Neural cell (in vitro differentiated cells): Measurements from ENCODE around the gene TNNT3. TPM values are rescaled to one million over a fixed set of nuclear protein-coding genes. Genes with fewer than 3 reads are reported as not detected.

ENCODE experiments used
- H2AFZ ChIP-seq: fragments of 200-600, 300-800 bp; sonication (generic), shearing (Covaris generic); 2 replicates; pipeline ENCODE4 v1.6.0; 2014; ENCODE audit warnings: low read depth, mild to moderate bottlenecking, antibody characterized with exemption, low read length, moderate library complexity
- H3F3A ChIP-seq: fragments of 200-600 bp; shearing (Covaris generic); 2 replicates; pipeline ENCODE4 v1.6.1; 2016; ENCODE audit warnings: mild to moderate bottlenecking, moderate library complexity, mixed read lengths, antibody characterized with exemption, low read length; ENCODE audit not compliant: insufficient read depth, poor library complexity, severe bottlenecking
- H3K27ac ChIP-seq: fragments of 200-600, 300-800 bp; sonication (generic), shearing (Covaris generic); 2 replicates; pipeline ENCODE4 v1.5.1; 2014; ENCODE audit warnings: mild to moderate bottlenecking, low read length, moderate library complexity
- H3K27me3 ChIP-seq: fragments of 300-800, 200-600 bp; sonication (generic), shearing (Covaris generic); 2 replicates; pipeline ENCODE4 v1.6.0; 2014; ENCODE audit warnings: mild to moderate bottlenecking, low read depth, low read length, moderate library complexity; ENCODE audit not compliant: insufficient read depth
- H3K36me3 ChIP-seq: fragments of 300-800, 200-600 bp; sonication (generic), shearing (Covaris generic); 2 replicates; pipeline ENCODE4 v1.5.1; 2014; ENCODE audit warnings: mild to moderate bottlenecking, antibody characterized with exemption, low read length, moderate library complexity; ENCODE audit not compliant: insufficient read depth
- H3K4me2 ChIP-seq: fragments of 300-800, 200-600 bp; sonication (generic), shearing (Covaris generic); 2 replicates; pipeline ENCODE4 v1.6.0; 2014; ENCODE audit warnings: mild to moderate bottlenecking, low read length
- H3K4me3 ChIP-seq: fragments of 300-800, 200-600 bp; sonication (generic), shearing (Covaris generic); 2 replicates; pipeline ENCODE4 v1.5.1; 2014; ENCODE audit warnings: mild to moderate bottlenecking, low read length, moderate library complexity
- H3K79me2 ChIP-seq: fragments of 200-600 bp; shearing (Covaris generic); replicated peaks from 2 replicates; pipeline ENCODE4 v1.6.0; 2014; ENCODE audit warnings: mild to moderate bottlenecking, low read length, moderate library complexity; ENCODE audit not compliant: insufficient read depth
- H3K9ac ChIP-seq: fragments of 300-800, 200-600 bp; sonication (generic), shearing (Covaris generic); 2 replicates; pipeline ENCODE4 v1.6.1; 2016; ENCODE audit warnings: mild to moderate bottlenecking, low read length, mixed read lengths
- H3K9me2 ChIP-seq: fragments of 200-600 bp; shearing (Covaris generic); 2 replicates; pipeline ENCODE4 v1.6.1; 2016; ENCODE audit warnings: mild to moderate bottlenecking, low read length, mixed read lengths; ENCODE audit not compliant: insufficient read depth
- H3K9me3 ChIP-seq: fragments of 200-600, 300-800 bp; sonication (generic), shearing (Covaris generic); 2 replicates; pipeline ENCODE4 v1.6.1; 2016; ENCODE audit warnings: mild to moderate bottlenecking, mixed run types, low read length, moderate library complexity, mixed read lengths
- H4K20me1 ChIP-seq: fragments of 200-600 bp; shearing (Covaris generic); 2 replicates; pipeline ENCODE4 v1.6.1; 2016; ENCODE audit warnings: mild to moderate bottlenecking, mixed run types; ENCODE audit not compliant: insufficient read depth
- EP300 ChIP-seq: fragments of 450-650 bp; conservative IDR thresholded peaks from 2 replicates; pipeline ENCODE4 v1.6.1; 2014; ENCODE audit warnings: antibody characterized with exemption, mild to moderate bottlenecking, moderate library complexity; ENCODE audit not compliant: poor library complexity, severe bottlenecking
- EZH2 ChIP-seq: fragments of 200-600, 300-800 bp; shearing (Covaris generic), sonication (generic); IDR thresholded peaks from 2 replicates; pipeline ENCODE4 v1.6.1; 2014; ENCODE audit warnings: antibody characterized with exemption, low read length, borderline replicate concordance, mild to moderate bottlenecking; ENCODE audit not compliant: insufficient read depth, poor library complexity, severe bottlenecking
- MXI1 ChIP-seq: fragments of 450-650 bp; conservative IDR thresholded peaks from 2 replicates; pipeline ENCODE4 v1.6.1; 2014; ENCODE audit warnings: antibody characterized with exemption, mild to moderate bottlenecking; ENCODE audit not compliant: poor library complexity, severe bottlenecking
- POLR2AphosphoS5 ChIP-seq: IDR thresholded peaks from 2 replicates; pipeline ENCODE4 v1.6.1; 2012
- RAD21 ChIP-seq: fragments of 450-650 bp; conservative IDR thresholded peaks from 2 replicates; pipeline ENCODE4 v1.6.1; 2014; ENCODE audit warnings: antibody characterized with exemption, mild to moderate bottlenecking, moderate library complexity
- REST ChIP-seq: IDR thresholded peaks from 2 replicates; pipeline ENCODE4 v1.6.1; 2012; ENCODE audit warnings: borderline replicate concordance
- SMC3 ChIP-seq: fragments of 450-650 bp; conservative IDR thresholded peaks from 2 replicates; pipeline ENCODE4 v1.6.1; 2014; ENCODE audit warnings: antibody characterized with exemption, mild to moderate bottlenecking, moderate library complexity; ENCODE audit not compliant: poor library complexity
- TAF1 ChIP-seq: IDR thresholded peaks from 2 replicates; pipeline ENCODE4 v1.6.1; 2012; ENCODE audit warnings: low read depth
- polyA plus RNA-seq: library from polyadenylated mRNA; depleted of rRNA; stranded (reverse); fragments of >200 nt; gene quantifications from 2 replicates; pipeline ENCODE4 v1.2.3, GENCODE V29; 2014
- TF ChIP-seq, protein P1 (sequence below): fragments of 450-650 bp; IDR thresholded peaks from 2 replicates; pipeline ENCODE4 v1.5.1; 2014; ENCODE audit warnings: antibody characterized with exemption, mild to moderate bottlenecking, moderate library complexity; ENCODE audit not compliant: poor library complexity, severe bottlenecking

The TNNT3 gene
- polyA plus RNA-seq, 1 donor from 2014 or later = not detected

DNA sequence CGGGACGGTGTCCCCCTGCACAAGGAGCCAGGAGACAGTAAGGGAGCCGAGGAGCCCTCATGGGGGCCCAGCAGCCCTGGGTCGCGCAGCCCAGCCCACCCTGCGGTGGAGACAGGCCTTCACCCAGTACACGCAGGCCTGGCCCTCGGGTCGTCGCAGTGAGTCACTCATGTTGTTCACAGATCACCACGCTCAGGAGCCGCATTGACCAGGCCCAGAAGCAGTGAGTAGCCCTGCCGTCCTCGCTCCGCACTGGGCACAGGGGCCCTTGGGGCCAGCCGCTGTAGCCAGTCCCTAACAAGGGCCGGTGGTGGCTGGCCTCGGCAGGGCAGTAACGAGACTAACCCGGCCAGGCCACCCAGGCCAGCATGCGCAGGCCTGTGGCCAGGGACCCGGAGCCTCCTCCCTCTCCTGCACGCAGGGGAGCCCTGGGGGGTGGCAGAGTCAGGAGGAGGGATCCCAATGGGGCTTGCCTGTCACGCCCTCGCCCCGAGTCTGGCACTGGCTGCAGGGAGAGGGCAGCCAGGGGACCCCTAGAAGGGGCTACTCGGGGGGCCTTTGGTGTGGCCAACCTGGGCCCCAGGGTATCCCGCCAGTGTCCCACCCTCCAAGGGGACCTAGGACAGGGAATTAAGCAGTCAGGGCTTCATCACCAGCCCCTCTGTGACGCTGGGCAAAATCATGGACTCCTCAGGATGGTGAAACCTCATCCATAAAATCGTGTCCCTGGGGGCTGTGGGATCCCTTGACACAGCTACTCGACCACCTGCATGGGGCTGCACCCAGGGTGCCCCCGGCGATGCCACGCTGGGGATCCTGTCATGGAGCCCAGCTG, 17.5 kb downstream of the TNNT3 start:
- TF ChIP-seq EZH2 = no peak
- no peak for TF ChIP-seq RAD21
- TF ChIP-seq MXI1 = no peak
- no peak for TF ChIP-seq REST
- TF ChIP-seq, protein P1, sequence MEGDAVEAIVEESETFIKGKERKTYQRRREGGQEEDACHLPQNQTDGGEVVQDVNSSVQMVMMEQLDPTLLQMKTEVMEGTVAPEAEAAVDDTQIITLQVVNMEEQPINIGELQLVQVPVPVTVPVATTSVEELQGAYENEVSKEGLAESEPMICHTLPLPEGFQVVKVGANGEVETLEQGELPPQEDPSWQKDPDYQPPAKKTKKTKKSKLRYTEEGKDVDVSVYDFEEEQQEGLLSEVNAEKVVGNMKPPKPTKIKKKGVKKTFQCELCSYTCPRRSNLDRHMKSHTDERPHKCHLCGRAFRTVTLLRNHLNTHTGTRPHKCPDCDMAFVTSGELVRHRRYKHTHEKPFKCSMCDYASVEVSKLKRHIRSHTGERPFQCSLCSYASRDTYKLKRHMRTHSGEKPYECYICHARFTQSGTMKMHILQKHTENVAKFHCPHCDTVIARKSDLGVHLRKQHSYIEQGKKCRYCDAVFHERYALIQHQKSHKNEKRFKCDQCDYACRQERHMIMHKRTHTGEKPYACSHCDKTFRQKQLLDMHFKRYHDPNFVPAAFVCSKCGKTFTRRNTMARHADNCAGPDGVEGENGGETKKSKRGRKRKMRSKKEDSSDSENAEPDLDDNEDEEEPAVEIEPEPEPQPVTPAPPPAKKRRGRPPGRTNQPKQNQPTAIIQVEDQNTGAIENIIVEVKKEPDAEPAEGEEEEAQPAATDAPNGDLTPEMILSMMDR = no peak
- TF ChIP-seq TAF1 = no peak
- TF ChIP-seq POLR2AphosphoS5 = no peak
- TF ChIP-seq SMC3 = no peak
- TF ChIP-seq EP300 = no peak
- Histone ChIP-seq H3K9ac (no peak overlapping the region), H3K27ac (no peak overlapping the region), H3K9me3 (no peaks in the 10 kb centered on the region), H3K27me3 (no peaks in the 10 kb centered on the region), H3K36me3 (no peaks in the 10 kb centered on the region), H2AFZ (no peak overlapping the region), H3K4me3 (no peak overlapping the region), H3K9me2 (no peaks in the 10 kb centered on the region), H3K79me2 (no peaks in the 10 kb centered on the region), H3K4me2 (no peak overlapping the region), H3F3A (no peaks in the 10 kb centered on the region), H4K20me1 (no peaks in the 10 kb centered on the region)

DNA sequence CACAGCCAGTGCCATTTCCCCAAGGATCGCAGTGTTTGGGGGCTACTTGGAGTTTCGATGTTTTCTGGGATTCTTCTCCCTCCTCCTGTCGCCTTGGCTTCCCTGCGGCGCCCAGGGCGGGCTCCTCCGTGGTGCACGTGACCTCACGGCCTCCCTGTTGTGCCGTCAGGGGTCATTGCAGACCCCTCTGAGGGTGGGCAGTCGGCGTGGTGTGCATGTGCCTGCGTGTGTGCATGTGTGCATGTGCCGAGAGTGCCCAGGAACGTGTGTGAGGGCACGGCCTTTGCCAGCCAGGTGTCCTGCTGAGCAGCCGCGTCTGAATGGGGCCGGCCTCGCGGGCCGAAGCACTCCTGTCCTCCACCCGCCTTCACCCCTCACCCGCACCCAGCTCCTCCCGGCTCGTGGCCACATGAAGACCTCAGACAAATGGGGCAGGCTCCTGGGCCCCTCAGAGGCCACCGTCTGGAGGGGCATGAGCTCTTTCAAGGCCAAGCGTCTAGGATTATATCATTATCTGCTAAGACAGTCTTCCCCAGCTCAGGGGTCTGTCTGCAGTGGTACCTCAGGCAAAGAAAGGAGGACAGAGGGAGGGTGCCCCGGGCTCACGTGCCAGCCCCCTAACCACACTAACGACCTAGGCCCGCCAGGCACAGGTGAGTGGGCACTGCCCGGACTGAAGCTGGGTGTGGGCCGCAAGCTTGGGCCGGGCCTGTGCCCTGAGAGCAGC, 18.3 kb downstream of the TNNT3 start:
- Histone ChIP-seq H2AFZ (no peak overlapping the region), H4K20me1 (no peaks in the 10 kb centered on the region), H3K9ac (no peak overlapping the region), H3K9me2 (no peaks in the 10 kb centered on the region), H3K4me3 (no peak overlapping the region), H3K27ac (no peak overlapping the region), H3F3A (no peaks in the 10 kb centered on the region), H3K9me3 (no peaks in the 10 kb centered on the region), H3K79me2 (no peaks in the 10 kb centered on the region), H3K36me3 (no peaks in the 10 kb centered on the region), H3K4me2 (no peak overlapping the region), H3K27me3 (no peaks in the 10 kb centered on the region)
- no peak for TF ChIP-seq SMC3
- no peak for TF ChIP-seq TAF1
- TF ChIP-seq EZH2 = no peak
- no peak for TF ChIP-seq EP300
- no peak for TF ChIP-seq RAD21
- TF ChIP-seq, protein P1 = no peak
- no peak for TF ChIP-seq POLR2AphosphoS5
